ENCODE measurements around the gene SLC7A7.
"Not testable (repeated sequence)": the region's sequence is repeated elsewhere in the genome, so short reads cannot be mapped to it uniquely, and the experiment has no call there.

The SLC7A7 gene

DNA sequence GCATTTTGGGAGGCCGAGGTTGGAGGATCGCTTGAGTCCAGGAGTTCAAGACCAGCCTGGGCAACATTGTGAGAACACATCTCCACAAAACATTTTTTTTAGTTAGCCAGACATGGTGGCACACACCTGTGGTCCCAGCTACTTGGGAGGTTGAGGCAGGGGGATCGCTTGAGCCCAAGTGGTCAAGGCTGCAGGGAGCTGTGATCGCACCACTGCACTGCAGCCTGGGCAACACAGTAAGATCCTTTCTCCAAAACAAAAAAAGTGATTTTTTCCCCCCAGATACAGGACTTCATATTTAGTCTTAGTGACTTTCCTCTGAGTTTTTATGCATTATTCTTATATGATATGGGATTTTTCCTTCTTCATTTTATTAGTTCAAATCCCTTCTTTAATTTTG is 28.6 kb downstream of the SLC7A7 start:
- DNase-seq, result no peak

DNA sequence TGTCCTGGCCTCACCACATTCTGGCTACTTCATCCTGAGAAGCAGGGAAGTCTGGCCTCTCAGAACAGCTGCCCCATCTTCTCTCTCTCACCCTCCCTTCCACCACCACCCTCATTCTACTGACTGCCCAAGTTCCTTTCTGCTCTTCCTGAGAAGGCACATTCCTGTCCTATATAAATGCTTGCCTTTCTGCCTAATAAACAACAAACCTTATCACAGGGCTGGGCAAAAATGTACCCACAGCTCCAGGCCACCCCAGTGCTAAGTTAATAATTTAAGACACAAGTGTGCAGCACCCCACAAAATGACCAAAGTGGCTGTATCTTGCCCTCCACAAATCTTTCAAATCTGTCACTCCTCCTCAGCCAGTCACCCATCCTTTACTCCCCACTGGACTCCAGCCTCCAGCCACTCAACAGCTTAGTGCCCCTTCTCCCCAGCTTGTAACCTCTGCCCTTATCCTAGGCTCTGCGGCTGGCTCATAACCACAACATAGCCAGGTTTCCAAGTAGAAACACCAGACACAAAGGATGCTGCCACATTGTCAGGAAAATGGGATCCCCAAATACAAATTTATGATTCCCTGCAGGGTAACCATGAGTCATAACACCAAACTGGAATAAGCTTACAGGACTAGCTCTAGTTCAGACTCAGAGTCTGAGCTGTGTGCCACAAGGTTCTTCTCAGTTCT is 33.8 kb downstream of the SLC7A7 start:
- peak; percentile 53 for DNase-seq

DNA sequence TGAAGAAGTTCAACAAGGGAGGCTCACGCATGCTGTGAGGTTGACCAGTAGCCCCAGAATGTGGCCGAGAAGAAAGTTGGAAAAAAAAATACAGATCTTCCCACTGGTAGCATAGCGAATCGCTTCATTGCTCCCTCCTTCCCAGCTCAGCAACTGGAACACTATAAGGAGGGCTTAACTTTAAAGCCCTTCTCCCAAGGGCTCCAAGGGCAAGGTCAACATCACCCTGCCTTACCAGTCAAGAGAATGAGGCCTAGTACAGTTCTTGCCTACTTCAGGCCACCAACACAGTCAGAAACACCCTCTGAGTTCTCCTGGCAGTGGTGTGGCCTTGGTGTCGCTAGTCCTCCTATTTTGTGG is 34.3 kb downstream of the SLC7A7 start:
- DNase-seq, result no peak

DNA sequence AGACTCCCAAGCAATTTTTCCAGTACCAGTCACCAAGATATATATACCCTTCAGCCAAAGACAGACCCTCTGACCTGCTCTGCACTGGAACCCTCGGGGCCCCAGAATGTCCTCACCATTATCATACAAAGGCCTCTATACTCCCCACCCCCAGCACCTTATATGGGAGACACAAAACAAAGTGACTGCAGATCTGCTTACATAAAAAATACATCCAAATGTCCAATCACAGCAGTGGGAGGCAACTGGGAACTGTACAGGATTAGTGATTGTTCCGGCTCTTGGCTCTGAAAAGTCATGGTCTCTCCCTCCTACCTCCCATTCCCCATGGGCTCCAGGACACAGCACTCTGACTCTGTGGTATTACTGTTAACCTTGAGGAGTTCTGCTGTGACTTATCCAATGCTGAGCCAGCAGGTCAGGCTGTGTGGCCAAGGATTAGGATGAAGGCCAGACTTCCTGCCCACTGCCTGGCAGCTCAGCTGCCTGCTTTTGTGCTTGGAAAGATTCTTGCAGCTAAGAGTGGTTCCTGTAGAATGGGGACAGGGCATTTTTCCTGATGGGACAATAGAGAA is 35.0 kb downstream of the SLC7A7 start:
- DNase-seq, result no peak

DNA sequence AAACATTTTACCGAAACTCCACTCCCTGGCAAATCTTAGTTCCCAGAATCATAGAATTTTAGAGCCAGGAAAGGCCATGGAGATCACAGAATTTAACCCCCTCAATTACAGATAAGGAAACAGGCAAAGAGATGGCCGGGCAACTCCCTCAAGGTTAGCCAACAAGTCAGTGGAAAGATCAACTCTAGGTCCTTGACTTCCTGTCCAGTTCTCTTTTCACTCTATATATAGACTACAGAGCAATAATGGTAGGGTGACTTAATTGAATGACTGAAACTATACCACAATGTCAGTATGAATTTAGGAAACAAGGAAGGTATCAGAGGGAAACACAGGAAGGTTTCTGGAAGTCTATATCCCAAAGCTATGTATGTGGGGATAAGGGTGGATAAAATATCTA is 37.2 kb downstream of the SLC7A7 start:
- DNase-seq, result no peak

DNA sequence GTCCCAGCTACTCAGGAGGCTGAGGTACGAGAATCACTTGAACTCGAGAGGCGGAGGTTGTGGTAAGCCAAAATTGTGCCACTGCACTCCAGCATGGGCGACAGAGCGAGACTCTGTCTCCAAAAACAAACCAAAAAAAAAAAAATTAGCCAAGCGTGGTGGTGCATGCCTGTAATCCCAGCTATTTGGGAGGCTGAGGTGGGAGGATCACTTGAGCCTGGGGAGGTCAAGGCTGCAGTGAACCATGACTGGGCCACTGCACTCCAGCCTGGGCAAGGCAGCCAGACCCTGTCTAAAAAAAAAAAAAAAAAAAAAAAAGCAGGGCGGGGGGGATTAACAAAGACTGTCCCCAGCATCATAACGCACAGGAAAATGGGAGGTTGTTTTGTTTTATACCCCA is 38.4 kb downstream of the SLC7A7 start:
- not testable (repeated sequence) for DNase-seq

DNA sequence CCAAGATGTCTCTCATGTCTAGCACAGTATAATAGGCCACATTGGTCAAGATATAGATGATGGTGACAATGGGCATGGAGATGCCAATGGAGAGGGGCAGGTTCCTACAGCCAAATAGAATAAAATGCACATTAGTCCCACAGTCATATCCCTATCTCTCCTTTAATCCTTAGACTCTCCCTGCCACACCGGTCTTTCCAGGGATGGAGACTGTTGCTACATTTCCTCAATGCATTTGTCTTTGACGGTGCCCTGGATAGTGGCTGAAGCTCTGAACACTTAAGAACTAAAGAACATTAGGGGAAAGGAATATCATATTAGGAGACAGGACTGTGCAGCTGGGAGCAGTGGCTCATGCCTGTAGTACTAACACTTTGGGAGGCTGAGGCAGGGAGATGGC is 39.0 kb downstream of the SLC7A7 start:
- DNase-seq, result peak; percentile 18

DNA sequence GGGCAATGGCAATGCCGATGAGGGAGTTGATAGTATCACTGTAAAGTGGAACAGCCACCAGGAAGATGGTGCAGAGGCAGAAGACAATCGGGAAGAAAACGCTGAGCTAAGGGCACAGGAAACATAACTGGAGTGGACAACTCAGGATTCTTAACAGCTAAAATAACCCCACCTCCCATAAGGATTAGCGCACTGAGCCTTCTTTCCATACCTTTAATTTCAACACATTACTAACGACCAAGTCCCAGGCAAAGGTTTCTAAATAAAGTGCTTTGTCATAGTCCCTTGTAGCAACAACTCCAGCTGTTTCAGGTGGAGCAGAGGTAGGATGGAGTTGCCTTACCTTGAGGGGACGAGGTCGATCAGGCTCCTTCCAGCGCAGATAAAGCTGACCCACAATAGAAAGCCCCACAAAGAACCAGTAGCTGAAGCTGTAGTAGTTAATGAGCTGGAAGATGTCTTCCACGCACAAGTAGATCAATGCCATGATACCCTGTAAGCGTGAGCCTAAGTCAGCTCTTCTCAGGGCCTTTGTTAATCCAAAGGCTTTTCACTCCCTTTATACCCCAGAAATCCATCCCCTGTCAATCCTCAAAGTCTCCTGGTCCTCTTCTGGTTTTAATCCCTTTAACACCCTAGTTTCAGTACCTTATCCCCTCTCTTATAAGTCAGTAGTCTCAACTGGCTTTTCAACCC is 41.1 kb downstream of the SLC7A7 start:
- no peak for DNase-seq

DNA sequence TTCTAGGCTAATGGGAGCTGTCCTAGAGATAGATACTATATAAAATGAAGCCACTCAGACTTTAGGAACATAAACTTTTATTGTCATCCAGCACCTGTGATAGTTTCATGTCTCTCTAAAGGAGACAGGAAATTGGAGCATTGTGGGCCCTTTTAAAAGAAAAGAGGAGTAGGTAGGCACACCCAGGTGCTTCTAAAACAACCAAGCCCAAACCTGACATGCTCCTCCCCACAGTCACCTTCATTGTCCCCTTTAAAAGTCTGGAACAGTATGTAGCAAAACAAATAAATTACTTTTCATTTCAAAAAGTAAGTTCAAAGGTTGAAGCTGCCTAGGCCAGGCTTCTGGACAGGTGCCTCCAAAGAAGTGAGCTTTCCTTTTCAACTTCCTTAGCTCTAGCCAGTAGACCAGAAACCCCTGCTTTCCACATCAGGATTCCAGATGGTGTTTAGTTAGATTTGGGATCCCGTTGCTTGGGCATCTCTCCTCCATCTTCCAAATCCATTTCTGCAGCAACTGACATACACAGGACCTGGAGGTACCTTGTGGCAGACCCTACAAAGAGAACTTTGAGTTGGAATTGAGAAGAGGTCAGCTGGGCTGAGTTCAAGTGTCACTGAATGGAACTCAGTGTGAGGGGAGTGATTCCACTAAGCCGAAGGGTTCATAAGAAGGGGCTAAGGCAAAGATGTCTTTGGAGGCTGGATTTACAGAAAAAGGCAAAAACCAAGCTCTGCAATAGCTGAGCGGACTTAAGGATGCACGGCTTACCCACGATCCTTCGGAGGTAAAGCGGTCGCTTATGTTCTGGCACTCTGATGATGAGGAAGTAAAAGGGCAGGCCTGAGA is 41.8 kb downstream of the SLC7A7 start:
- peak; percentile 29 for DNase-seq

DNA sequence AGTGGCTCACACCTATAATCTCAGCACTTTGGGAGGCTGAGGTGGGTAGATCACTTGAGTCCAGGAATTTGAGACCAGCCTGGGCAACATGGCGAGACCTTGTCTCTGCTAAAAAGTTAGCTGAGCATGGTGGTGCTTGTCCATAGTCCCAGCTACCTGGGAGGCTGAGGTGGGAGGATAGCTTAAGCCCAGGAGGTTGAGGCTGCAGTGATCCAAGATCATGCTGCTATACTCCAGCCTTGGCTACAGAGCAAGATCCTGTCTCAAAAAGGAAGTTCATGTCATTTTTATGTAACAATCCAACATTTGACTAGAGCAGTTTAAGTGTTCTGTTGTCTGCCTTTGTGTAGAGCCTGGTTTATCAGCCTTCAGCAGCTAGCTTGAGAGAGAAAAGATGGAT is 42.5 kb downstream of the SLC7A7 start:
- no peak for DNase-seq

DNA sequence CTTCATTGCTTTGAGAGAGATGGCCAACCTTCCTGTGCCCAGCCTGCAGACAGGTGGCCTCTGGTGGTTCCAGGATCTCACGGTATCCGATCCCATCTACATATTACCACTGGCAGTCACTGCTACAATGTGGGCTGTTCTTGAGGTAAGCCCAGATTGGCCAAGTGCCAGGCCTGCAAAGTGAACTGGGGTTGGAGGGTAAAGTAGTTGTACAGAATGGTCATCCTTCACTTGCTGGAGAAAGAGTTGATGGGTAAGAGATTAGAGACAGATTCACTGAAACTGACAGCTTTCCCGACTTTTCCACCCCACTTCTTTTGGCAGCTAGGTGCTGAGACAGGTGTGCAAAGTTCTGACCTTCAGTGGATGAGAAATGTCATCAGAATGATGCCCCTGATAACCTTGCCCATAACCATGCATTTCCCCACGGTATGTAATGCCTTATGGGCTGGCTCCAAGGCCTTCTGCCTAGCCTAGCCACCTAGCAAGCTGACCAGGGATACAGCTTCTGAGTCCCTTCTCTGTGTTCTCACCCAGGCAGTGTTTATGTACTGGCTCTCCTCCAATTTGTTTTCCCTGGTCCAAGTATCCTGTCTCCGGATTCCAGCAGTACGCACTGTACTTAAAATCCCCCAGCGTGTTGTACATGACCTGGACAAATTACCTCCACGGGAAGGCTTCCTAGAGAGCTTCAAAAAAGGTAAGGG is 44.6 kb downstream of the SLC7A7 start:
- DNase-seq, result no peak

DNA sequence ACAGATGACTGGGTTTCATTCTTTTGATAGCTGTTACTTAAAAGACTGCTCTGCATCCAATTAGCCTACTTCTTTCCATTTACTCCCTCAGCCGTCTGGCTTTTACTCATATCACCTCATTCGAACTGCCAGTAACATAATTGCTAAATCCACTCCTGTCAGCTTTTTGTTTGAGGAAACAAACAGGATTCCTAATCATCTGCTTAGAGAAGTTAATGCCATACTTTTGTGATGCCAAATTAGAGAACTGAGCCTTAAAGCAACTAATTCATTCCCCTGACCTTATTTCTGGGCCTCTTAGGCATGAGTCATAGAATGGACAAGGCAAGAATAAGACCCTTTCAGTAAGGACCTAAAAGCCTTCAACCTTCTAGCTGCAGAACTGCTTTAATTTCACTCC is 45.9 kb downstream of the SLC7A7 start:
- no peak for DNase-seq

DNA sequence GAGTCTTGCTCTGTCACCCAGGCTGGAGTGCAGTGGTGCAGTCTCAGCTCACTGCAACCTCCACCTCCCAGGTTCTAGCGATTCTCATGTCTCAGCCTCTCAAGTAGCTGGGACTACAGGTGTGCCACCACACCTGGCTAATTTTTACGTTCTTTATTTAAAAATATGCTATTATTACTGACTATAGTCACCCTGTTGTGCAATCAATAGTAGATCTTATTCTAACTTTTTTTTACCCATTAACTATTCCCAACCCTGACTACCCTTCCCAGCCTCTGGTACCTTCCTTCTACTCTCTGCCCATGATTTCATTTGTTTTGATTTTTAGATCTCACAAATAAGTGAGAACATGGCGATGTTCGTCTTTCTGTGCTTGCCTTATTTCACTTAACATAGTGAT is 46.3 kb downstream of the SLC7A7 start:
- no peak for DNase-seq

DNA sequence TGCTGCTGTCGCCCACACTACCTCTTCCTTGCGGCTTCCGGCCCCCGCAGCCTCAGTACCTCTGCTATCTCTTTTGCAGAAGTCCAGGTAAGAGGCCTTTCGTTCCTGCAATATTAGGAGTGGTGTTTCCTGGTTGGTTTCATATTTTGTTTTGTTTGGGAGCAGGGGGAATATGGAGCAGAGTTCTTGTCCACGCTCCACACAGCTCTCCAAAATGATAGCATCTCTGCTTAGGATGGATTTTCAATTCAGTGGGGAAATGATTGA is 48.0 kb downstream of the SLC7A7 start:
- peak; percentile 61 for DNase-seq

DNA sequence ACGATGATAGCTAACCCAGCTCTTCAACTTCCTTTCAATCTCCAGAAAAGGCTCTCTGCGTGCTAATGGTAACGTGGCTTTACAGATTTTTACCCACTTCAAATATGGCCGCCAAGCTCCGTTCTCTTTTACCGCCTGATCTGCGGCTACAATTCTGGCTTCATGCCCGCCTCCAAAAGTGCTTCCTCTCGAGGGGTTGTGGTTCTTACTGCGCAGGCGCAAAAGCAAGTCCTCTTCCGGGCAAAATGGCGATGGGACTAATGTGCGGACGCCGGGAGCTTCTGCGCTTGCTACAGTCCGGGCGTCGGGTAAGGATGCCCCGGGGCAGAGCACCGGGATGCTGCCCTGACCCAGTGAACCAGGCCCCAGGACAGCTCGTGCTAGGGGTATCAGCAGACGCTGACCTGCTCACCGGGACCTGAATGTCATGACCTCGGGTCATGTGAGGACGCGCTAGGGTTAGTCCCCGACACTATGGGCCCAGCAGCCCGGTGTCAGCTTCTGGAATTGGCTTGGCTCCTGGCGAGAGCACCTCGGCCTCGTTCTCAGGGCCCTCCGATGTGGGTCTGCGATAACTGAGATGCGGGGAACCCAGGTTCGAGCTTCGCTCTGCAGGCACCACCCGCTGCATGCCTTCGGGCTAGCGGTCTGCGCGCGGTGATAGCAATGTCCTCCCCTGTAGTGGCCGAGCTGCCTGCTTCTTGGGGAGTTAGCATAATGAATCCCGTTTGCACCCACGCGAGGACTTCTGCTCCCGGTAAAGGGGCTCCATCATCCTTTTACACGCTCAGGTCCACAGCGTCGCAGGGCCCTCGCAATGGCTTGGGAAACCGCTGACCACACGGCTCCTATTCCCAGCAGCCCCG is 48.5 kb downstream of the SLC7A7 start, which contains the start of gene OXA1L:
TSS of gene OXA1L (plus strand) at position 232 of the 866 bp plus-strand sequence. CDS start at position 246, 14 bp downstream.
- peak; percentile 97 for DNase-seq

DNA sequence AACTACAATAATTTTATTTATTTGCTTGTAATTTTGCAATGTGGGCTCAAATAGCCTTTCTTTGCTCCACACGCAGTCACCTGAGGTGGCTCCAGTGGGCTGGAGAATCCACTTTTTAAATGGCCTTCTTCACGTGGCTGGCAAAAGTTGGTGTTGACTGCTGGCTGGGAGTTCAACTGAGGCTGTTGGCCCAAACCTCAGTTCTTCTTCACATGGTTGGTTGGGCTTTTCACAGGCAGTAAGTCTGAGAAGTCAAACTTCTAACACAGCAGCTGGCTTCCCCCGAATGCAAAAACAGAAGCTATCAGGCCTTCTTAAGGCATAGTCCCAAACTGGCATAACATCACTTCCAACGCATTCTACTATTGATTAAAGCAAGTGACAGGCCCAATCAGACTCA is 50.9 kb downstream of the SLC7A7 start:
- no peak for DNase-seq

DNA sequence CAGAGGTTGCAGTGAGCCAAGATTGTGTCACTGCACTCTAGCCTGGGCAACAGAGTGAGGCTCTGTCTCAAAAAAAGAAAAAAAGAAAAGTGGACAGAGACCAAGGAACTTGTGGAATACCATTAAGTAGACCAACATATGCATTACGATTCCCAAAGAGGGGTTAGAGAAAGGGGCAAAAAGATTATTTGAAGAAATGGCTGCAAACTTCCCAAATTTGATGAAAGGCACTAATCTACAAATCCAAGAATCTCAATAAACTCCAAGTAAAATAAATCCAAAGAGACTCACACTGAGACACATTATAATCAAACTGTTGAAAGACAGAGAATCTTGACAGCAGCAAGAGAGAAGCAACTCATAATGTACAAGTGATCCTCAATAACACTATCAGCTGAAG is 53.5 kb downstream of the SLC7A7 start:
- no peak for DNase-seq

DNA sequence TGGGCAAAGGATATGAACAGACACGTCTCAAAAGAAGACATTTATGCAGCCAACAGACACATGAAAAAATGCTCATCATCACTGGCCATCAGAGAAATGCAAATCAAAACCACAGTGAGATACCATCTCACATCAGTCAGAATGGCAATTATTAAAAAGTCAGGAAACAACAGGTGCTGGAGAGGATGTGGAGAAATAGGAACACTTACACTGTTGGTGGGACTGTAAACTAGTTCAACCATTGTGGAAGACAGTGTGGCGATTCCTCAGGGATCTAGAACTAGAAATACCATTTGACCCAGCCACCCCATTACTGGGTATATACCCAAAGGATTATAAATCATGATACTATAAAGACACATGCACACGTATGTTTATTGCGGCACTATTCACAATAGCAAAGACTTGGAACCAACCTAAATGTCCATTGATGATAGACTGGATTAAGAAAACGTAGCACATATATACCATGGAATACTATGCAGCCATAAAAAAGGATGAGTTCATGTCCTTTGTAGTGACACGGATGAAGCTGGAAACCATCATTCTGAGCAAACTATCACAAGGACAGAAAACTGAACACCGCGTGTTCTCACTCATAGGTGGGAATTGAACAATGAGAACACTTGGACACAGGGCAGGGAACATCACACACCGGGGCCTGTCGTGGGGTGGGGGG is 57.1 kb downstream of the SLC7A7 start:
- DNase-seq, result not testable (repeated sequence)

DNA sequence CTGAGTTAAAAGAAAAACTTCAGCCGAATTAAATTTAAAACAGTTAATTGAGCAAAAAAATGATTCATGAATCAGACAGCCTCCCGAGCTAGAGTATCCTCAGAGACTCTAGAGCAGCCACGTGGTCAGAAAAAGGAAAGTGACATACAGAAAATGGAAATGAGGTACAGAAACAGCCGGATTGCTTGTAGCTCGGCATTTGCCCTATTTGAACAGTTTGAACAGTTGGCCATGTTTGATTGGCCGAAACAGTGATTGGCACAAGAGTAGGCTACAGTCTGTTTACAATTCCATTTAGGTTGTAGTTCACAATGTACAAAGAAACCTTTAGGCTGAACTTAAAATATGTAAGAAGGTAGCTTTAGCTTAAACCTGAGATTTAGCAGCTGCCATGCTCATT is 61.6 kb downstream of the SLC7A7 start:
- no peak for DNase-seq

DNA sequence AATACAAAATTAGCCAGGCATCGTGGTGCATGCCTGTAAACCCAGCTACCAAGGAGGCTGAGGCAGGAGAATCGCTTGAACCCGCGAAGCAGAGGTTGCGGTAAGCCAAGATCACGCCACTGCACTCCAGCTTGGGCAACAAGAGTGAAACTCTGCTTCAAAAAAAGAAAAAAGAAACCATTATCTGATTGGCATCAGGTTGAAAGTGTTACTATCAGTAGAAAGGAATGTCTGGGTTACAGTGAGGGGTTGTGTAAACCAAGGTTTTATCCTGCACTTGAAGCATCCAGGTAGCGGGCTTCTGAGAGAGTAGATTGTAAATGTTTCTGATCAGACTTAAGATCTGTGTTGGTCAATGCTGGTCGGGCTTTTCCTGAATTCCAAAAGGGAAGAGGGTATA is 62.8 kb downstream of the SLC7A7 start:
- peak; percentile 60 for DNase-seq

DNA sequence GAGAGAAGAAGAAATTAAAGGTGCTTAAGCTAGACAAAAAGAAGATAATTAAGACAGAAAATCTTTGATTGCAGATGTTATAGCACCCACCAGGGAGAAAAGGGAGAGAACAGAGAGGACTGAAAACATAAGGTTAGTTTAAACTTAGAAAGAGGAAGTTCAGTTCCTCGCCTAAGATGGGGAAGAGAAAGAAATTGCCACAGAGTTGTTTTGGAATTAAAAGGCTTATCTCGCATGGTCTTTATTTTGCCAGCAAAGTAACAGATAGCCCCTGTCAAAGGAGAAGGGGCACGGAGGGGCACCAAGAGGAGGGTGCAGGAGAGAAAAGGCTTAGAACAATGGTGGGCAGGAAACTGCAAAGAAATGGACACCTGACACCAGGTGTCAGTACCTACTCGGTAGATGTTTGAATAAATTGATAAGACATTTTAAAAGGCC is 66.6 kb downstream of the SLC7A7 start:
- DNase-seq, result no peak

Data from islet precursor cell (in vitro differentiated cells).